Stimulated activated CD8-positive, alpha-beta memory T cell treated with anti-CD3 and anti-CD28 coated beads, Interleukin-4, amount 100 ng/mL, for 48 hours (primary cell): ENCODE measurements around the gene GC.
"Not testable (repeated sequence)": the region's sequence is repeated elsewhere in the genome, so short reads cannot be mapped to it uniquely, and the experiment has no call there.

Source experiments
- DNase-seq: peaks from one replicate; pipeline ENCODE4 v3.0.0-alpha.2; 2020

The GC gene, protein sequence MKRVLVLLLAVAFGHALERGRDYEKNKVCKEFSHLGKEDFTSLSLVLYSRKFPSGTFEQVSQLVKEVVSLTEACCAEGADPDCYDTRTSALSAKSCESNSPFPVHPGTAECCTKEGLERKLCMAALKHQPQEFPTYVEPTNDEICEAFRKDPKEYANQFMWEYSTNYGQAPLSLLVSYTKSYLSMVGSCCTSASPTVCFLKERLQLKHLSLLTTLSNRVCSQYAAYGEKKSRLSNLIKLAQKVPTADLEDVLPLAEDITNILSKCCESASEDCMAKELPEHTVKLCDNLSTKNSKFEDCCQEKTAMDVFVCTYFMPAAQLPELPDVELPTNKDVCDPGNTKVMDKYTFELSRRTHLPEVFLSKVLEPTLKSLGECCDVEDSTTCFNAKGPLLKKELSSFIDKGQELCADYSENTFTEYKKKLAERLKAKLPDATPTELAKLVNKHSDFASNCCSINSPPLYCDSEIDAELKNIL

DNA sequence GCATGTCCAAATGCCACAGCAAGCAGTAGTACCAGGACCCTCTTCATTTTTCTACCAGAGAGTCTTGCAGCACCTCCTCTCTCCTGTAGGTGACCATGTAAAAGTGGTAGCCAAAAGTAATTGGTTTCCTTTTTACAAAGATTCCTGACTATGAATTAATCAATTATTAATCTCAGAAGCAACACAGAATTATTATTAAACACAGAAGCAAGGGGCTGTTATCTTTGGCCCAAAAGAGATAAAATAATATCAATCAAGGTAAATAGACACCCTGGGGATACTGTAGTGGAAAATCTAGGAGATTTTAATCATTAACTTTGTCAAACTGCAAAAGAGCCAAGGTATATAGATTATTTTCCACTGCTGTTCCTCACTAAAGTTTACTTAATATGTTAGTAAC is at the start of gene GC:
TSS of gene GC (minus strand) at position 108 of the 400 bp plus-strand sequence. CDS start at position 47, 61 bp downstream.
- no peak for DNase-seq

DNA sequence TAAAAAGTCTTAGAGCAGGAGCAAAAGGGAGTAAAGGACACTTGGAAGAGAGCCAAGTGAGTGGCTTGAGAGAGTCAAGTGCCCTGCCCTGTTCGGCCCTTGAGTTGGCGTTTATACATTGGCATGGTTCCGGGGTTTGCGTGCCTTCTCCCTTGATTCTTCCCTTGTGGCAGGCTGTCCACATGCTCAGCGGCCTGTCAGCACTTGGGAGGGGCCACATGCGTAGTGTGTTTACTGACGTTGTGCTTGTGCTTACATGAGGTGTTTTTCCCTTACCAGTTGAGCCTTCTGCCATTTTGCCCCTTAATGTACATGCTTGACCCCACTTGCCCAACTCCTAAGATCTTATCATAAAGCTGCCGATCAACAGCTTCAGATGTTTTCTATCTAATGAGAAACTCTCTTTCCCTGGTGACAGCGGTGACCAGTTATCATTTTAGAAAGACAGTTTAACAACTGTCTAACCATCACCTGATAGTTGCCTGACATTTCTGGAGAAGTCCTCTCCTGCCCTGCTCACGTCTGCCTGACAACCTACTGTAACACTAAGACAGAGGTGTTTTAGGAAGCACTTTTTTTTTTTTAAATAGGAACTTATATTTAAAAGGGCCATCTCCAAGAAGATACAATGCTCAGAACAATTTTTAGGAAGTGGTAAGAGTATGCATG is 49.5 kb upstream of the GC start:
- DNase-seq: no peak

DNA sequence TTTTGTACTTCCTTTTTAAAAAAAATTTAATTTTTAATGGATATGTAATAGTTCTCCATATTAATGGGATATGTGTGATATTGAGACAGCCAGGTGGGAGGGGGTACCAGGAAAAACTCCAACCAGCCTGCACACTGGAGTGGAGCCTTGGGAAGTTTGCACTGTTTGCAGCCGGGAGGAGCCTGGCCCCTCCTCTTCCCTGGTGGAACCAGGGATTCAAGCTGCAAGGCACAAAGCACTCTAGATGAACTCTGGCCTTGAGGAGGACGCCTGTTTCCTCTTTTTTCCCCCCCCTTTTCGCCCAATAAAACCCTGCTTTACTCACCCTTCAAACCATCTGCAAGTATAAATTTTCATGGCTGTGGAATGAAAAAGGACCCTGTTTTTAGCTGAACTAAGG is 48.2 kb upstream of the GC start:
- DNase-seq: no peak

DNA sequence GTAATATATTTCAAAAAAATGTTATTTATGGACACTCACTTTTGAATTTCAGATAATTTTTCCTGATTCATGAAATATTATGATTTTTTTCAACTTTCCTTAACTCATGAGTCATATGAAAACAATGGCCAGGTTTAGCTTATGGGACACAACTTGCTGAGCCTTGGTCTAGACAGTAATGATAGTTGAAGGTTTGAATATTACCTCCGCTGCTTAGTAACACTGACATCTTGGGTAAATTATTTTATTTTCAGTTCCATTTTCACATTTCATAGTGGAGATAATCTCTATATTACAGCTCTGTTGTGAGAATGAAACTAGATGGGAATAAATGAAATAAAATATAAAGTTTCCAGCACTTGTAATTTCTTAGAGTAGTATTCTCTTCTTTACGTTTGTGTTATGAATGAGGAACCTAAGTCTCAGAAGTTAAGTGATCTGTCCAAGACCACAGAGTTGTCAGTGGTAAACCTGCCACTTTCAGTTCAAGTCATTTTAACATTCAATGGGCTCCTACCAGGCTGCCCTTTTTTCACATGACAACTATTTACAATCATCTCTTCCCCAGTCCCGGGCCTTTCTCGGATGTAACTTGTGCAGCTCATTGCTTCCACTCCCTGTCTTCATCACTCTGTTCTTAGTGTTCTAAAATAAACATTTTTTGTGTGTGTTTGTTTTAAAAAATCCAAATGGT is 46.8 kb upstream of the GC start:
- no peak for DNase-seq

DNA sequence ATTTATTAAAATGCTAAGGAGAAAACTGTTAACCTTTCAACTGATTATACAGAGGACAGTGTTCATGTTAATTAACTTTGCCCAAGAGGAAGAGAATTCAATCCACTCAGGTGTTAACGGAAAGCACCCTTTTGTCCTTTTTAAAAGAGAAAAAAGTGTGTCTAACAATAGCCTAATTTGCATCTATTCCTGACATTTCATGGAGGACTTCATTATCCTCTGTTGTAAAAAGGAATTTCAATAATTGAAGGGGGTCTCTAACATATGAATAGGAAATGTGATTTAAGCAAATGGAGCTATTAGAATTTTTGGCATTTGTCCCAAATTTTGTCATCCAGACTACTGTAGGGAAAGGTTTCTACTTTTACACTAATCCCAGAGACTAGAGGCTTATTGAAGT is 44.6 kb upstream of the GC start:
- no peak for DNase-seq

DNA sequence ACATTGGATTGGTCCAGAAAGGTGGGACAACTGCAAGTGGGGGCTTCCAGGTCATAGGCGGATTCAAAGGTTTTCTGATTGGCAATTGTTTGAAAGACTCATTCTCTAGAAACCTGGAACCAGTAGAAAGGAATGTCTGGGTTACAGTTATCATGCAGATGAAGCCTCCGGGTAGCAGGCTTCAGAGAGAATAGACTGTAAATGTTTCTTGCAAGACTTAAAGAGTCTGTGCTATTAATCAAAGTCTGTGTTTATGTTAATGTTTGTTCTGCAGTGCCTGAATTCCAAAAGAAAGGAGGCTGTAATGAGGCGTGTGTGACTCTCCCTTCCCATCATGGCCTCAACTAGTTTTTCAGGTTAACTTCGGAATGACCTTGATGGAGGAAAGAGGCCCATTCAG is 43.9 kb upstream of the GC start:
- DNase-seq: no peak

DNA sequence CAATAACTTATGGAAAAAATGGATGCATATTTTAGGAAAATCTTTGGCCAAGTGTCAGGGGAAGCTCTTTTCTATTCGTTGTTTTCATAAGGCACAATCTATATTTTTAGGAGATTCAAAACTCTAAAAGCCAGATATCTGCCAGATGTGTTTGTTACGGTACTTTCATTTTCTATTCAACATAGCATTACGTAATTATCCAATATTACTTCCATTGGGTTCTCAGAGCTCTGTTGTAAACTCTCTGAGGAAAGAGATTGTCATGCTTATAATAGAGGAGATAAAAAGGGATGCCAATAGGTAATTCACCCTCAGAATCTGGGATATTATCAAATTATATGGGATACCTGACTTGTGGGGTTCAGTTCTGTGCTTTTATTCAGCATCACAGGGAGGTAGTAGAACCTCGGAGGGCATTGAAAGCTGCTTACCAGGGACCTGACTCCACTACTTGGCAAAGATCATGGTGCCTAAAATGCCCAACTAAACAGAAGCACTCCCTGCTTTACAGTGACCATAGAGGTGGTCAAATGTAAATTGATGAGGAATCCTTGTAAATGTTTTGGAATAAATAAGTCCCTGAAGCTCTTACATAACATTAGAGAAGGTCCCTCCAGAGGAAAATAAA is 32.9 kb upstream of the GC start:
- no peak for DNase-seq

DNA sequence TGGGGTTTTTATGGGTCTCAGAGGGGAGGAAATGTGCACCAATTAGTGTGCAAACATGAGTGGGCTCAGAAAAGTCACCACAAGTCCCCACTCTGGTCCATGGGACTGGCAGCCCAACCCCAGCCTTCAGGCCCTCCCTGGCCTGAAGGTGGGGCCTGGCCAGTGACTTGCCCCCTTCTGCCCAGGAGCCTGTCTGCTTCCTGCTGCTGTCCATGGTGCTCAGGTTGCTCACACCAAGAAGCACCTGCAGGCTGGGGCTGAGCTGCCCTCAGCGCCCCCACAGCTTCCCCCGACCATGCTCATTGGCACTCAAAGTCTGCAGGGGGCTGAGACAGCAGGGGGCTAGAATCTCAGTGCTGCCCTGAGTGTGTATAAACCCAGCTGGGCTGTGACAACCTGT is 30.6 kb upstream of the GC start:
- DNase-seq: no peak

DNA sequence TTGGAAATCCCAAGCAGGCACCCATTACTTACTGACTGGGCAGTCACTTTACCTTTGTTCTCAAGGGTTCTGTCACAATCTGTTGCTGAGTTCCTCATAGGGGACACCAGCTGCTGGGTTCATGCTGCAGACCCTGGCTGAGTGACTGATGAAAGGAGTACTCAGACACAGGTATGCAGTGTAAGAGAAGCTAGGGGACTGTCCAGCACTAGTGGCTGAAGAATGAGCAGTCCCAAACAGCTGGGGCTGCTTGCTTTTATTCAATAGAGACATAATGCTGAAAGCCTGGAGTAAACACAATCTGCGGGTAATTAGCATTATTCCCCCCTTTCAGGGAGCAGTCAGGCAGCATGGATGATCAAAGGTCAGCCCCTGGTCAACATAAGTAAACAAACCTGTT is 25.9 kb upstream of the GC start:
- DNase-seq: not testable (repeated sequence)

DNA sequence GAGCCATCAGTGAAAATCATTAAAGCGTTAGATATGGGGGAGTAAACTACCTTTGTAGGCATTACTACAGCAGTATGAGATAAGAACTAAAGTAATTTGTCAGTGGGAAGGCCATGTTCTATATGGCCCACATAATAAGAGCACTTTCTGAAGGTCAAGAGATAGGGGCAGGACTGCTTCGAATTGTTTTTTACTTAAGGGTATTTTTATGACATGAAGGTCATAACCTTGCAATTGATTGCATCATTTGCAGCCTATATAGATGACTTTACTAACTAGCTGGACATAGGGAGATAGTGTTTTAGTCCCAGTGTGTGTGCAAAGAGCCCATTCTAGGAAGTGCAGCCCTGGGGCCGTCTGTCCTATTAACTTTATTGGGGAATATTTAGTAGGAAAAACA is 23.6 kb upstream of the GC start:
- no peak for DNase-seq

DNA sequence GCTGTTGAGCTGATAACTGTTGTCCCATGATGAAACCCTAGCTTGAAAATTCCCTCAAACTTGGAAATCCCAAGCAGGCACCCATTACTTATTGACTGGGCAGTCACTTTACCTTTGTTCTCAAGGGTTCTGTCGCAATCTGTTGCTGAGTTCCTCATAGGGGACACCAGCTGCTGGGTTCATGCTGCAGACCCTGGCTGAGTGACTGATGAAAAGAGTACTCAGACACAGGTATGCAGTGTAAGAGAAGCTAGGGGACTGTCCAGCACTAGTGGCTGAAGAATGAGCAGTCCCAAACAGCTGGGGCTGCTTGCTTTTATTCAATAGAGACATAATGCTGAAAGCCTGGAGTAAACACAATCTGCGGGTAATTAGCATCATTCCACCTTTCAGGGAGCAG is 21.4 kb upstream of the GC start:
- not testable (repeated sequence) for DNase-seq

DNA sequence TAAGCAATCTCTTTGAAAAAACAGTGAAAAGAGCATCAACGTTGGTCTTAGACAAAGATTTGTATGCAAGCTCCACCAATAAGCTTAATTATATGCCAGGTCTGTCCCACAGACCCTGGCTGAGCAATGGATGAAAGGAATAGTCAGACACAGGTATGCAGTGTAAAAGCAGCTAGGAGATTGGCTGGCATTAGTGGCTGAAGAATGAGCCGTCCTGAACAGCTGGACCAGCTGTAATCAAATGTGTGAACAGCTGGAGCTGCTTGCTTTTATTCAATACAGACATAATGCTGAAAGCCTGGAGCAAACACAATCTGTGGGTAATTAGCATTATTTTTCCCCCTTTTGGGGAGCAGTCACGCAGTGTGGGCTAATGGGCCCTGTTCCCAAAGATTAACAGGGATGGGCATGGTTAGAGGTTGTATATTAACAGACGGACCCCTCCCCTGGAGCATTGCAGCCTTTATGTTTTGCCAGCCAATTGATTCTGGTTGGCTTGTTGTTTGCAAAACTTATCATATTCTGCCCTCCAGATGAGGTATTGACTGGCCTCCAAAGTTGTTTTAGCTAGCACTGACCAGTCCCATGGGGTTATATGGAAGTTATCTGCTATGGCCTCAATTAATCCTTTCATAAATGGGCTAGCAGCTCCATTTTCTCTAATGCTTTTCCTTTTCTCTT is 20.3 kb upstream of the GC start:
- not testable (repeated sequence) for DNase-seq

DNA sequence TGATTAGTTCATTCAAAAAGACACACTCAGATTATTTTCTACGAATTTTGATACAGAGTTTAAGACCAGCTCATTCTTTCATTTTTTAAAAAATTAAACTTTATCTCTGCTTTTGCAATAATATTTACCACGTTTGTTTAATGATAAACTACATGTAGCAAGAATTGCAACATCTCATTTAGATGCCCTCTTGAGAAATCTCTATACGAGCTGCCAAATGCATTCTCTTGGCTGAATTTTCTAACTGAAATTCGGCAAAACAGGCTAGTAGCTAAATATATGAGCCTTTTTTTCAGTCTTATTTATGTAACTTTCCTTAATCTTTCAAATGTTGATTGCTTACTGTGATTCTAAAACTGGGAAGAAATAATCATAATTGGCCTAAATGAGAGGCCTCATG is 2.1 kb upstream of the GC start:
- DNase-seq: no peak

DNA sequence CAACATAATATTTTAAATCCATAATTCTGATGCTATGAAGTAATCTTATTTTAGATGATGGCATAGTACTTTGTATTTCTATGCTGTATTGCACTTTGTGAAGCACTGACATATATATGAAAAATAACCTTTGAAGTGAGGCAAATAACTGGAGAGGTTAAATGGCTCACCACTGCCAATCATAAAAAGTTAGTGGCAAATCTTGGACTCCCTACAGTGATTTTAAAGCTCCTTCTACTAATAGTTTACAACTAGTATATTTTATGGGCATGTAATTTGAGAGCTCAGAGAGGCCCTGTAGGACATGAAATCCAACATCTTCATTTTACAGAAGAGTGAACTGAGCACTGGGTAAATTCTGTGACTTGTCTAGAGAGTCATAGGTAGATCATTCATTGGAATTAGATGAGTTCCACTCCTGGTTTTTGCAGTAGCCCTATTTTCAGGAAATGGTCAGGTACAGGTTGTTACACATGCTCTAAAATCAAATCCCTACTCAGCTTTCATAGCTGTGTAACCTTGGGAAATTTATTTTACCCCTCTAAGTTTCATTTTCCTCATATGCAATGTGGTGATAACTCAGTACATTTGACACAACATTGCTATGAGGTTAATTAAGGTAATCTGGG is 804 bp upstream of the GC start:
- DNase-seq: no peak

DNA sequence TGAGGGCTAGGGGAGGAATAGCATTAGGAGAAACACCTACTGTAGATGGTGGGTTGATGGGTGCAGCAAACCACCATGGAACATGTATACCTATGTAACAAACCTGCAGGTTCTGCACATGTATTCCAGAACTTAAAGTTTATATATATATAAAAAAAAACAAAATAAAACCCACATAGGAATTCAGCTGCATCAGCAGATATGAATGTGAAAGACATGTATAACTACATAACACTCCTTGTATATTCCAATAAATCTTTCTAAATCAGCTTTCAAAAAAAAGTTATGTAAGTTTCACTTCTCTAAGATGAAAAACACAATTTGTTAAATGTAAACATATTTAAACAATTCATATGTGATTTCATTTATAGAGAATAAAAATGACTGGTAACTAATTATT is 6.0 kb downstream of the GC start:
- no peak for DNase-seq

DNA sequence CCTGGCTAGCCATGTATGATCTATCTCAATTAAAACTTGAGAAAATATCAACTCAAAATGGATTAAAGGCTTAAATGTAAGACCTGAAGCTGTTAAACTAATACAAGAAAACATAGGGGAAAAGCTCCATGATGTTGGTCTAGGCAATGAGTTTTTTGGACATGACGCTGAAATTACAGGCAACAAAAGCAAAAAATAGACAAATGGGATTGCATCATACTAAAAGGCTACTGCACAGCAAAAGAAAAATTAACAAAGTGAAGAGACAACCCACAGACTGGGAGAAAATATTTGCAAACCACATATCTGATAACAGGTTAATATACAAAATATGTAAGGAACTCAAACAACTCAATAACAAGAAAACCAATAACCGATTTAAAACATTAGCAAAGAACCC is 8.4 kb downstream of the GC start:
- no peak for DNase-seq

DNA sequence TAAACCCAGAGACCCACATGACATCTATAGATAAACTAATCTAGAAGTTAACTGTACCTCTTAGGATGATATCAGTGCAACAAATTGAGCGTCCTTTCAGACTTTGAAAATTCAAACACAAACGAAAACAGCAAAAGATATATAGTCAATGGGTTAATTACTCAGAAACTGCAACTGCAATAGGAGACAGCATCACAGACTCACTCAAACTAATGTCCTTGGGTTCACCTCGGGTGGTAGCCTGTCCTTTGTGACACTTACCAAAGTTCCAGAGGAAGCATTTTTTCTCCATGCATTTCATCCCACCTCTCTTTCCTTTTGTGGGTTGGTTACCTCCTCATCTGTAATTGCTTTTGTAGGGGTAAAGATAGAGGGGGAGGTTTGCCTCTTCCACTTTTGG is 9.7 kb downstream of the GC start:
- DNase-seq: no peak

DNA sequence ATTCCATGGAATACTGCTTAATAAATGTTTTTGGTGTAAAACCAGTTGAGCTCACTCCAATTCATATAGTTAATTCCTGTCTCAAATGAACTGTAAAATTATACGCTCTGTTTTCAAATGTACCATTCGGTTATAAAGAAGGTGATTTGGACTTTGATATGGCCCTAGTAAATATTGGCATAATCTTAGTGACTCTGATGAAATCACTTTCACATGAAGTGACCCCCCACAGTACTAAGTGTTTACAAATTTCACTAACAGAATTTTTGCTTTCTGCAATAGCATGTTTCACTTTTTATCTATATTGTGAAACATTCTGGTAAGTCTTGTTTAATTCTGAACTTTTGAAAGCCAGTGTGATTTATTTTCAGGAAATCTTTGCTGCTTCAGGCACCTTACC is 10.9 kb downstream of the GC start:
- DNase-seq: no peak

DNA sequence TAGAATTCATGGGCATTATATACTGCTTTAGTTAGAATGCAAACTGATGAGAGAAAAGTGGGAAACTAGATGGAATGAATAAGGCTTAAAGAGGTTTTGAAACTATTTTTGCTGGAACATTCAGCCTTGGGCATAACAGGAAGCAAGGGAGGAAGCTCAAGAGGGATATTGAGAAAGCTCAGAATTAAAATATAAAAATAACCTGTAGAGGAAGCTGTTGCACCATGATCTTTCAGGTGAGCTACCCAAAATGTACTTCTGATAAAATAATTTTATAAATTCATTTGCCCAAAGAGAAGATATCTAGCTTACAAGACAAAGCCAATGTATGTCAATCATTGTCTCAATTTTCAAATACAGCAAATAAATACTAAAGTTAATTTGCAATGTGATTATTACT is 11.3 kb downstream of the GC start:
- no peak for DNase-seq

DNA sequence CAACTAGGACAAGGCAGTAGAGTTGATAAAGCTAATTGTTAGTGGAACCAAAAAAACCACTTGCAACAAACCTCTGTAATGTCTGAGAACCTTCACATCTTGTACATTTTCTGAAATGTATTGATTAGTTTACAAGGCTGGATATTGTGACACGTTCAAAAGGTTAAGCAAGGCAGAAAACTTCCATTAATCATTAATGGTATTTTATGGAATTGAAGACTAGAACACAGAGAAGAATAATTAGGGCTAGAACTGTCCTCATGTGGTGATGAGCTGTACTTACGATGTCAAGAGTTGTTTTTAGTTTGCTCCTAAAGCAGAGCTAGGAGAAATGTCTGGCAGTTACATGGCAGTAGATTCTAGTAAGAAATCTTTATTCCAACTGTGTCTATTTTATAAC is 12.3 kb downstream of the GC start:
- no peak for DNase-seq

DNA sequence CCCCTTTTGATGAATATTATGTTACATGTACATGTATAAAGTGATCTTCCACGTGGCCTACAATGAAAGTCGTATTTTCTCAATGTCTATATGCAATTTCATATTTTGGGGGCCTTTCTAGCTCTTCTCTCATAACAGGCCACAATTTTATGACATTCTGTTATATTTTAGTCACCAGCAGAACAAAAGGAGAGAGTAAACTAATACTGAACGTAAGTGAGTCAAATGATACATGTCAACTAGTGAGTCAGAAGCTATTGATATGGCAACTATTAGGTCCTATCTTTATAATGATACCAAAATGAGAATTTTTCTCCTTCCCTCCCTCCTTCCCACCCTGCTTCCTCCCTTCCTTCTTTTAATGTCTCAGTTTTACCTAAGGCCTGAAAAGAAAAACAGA is 14.4 kb downstream of the GC start:
- no peak for DNase-seq

DNA sequence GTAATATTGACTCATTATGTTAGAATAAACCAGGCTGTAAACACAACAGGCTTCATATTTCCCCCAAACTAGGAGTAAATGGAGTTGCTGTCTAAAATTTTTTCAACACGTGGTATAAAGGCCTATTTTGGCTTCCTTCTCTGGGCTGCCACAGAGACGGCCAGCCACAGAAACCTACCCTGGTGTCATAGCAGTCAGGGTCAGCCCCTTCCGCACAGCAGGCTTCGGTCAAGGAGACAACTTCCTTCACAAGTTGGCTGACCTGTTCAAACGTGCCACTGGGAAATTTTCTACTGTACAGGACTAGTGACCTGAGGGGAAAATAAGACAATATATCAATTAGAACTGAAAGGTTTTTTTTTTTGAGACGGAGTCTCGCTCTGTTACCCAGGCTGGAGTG is 15.8 kb downstream of the GC start:
- no peak for DNase-seq
